ENCODE results near the gene OR51M1. TPM values are rescaled to one million over a fixed set of nuclear protein-coding genes. Genes with fewer than 3 reads are reported as not detected.

The OR51M1 gene
- total and polyA plus RNA-seq, 2 donors (not counting 3 experiments of a cell fraction or from before 2014, with no cell fraction given): not detected

- DNase-seq (ENCODE audit: low read depth, low spot score): no peak
- no peak within 1 kb of the TSS for H3K4me3 ChIP-seq (replicated peaks in 1 of 3; ENCODE audit: insufficient read depth in 1 of 3, low read depth in 1 of 3, low read length in 3 of 3)
- no peaks in the 10 kb centered on the region for H4K20me1 ChIP-seq (replicated peaks; ENCODE audit: control insufficient read depth, extremely low read depth, insufficient read depth, low read length)
- ChIA-PET CTCF (no interaction called here), POLR2A (no interaction called here)
- TF ChIP-seq POLR2A (IDR thresholded peaks at IDR 0.05; ENCODE audit: low read depth, low read length): no peak
- no peak for TF ChIP-seq FOS (IDR thresholded peaks at IDR 0.05; ENCODE audit: borderline replicate concordance, insufficient read depth, low read length)
- no peak for TF ChIP-seq JUN (IDR thresholded peaks at IDR 0.05; ENCODE audit: borderline replicate concordance, insufficient read depth, insufficient read length, low read depth)
- TF ChIP-seq, protein P1, sequence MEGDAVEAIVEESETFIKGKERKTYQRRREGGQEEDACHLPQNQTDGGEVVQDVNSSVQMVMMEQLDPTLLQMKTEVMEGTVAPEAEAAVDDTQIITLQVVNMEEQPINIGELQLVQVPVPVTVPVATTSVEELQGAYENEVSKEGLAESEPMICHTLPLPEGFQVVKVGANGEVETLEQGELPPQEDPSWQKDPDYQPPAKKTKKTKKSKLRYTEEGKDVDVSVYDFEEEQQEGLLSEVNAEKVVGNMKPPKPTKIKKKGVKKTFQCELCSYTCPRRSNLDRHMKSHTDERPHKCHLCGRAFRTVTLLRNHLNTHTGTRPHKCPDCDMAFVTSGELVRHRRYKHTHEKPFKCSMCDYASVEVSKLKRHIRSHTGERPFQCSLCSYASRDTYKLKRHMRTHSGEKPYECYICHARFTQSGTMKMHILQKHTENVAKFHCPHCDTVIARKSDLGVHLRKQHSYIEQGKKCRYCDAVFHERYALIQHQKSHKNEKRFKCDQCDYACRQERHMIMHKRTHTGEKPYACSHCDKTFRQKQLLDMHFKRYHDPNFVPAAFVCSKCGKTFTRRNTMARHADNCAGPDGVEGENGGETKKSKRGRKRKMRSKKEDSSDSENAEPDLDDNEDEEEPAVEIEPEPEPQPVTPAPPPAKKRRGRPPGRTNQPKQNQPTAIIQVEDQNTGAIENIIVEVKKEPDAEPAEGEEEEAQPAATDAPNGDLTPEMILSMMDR (IDR thresholded peaks at IDR 0.05; ENCODE audit: extremely low read depth in 1 of 2, insufficient read depth in 1 of 2, low read depth in 1 of 2, low read length in 2 of 2): no peak
- no peak for TF ChIP-seq MYC (IDR thresholded peaks at IDR 0.05; ENCODE audit: low read depth, low read length)
- TF ChIP-seq MAX (IDR thresholded peaks at IDR 0.05; ENCODE audit: insufficient read depth, insufficient read length): no peak
- TF ChIP-seq POLR2AphosphoS5 (IDR thresholded peaks at IDR 0.05; ENCODE audit: insufficient read depth, low read depth, low read length): no peak
- no peak for TF ChIP-seq GATA2 (IDR thresholded peaks at IDR 0.05; ENCODE audit: insufficient read depth, insufficient read length, low read depth, low read length)
- no peak for TF ChIP-seq EZH2 (IDR thresholded peaks at IDR 0.05; ENCODE audit: borderline replicate concordance, low read depth, low read length, severe bottlenecking)
- H3K27ac ChIP-seq (ENCODE audit: insufficient read depth, low read depth, low read length): no peak within 1 kb of the TSS
- H3K9ac ChIP-seq (replicated peaks; ENCODE audit: extremely low read depth, insufficient read depth, low read length): no peak within 1 kb of the TSS
- no TSS peak for BruUV-seq (replicated peaks)
- no peaks in the 10 kb centered on the region for H3K79me2 ChIP-seq (ENCODE audit: control insufficient read depth, insufficient read depth, low read length)
- H3K9me3 ChIP-seq (replicated peaks; ENCODE audit: control insufficient read depth, insufficient read depth, low read length): no peaks in the 10 kb centered on the region
- H3K4me2 ChIP-seq (ENCODE audit: insufficient read depth, low read length): no peak within 1 kb of the TSS
- intact Hi-C loops (cut with micrococcal nuclease) (no loop called here), dilution Hi-C loops (cut with MboI; ENCODE audit: extremely low pct_ligation_motif_present, low sequenced_read_pairs) (no loop called here)
- H3K9me1 ChIP-seq (replicated peaks; ENCODE audit: control insufficient read depth, extremely low read depth, insufficient read depth, low read length): no peaks in the 10 kb centered on the region
- H3K36me3 ChIP-seq (ENCODE audit: control insufficient read depth in 2 of 2, extremely low read depth in 1 of 2, insufficient read depth in 2 of 2, low read length in 2 of 2): no peaks in the 10 kb centered on the region
- no peaks in the 10 kb centered on the region for H3K4me1 ChIP-seq (ENCODE audit: control insufficient read depth, extremely low read depth, insufficient read depth, low read length)
- H3K27me3 ChIP-seq (ENCODE audit: control insufficient read depth in 2 of 2, insufficient read depth in 2 of 2, low read length in 2 of 2): no peaks in the 10 kb centered on the region
- no peak for FAIRE-seq
- no peak within 1 kb of the TSS for H2AFZ ChIP-seq (ENCODE audit: low read depth, low read length)
Observed at GRCh38 chr11:5441414-5441813, 57.8 kb downstream of the OR51M1 start, which contains the start of gene OR51I1. Gene OR51I1 (minus strand): TSS chr11:5441514. CDS start chr11:5441514, 0 bp downstream.

Small RNA genes lying within 50 kb of the gene (small RNA-seq; reads per million reads assigned to genes)
- gene AC104389.3 (ENCODE audit: insufficient read depth, insufficient read length, low read depth, low replicate concordance): not detected

Other genes with a start within 250 kb of the OR51M1 start
- not detected in 2 replicates for gene OR52A5, start 245.5 kb upstream of the OR51M1 start, total RNA-seq
- gene OR52A5, start 245.5 kb upstream of the OR51M1 start, polyA plus RNA-seq: not detected in 2 replicates
- not detected in 2 replicates for gene OR52A1, start 229.1 kb upstream of the OR51M1 start, total RNA-seq
- not detected in 2 replicates for gene OR52A1, start 229.1 kb upstream of the OR51M1 start, polyA plus RNA-seq
- not detected in 2 replicates for gene OR51V1, start 183.1 kb upstream of the OR51M1 start, total RNA-seq
- gene OR51V1, start 183.1 kb upstream of the OR51M1 start, polyA plus RNA-seq: not detected in 2 replicates
- not detected in 2 replicates for gene HBB, start 156.7 kb upstream of the OR51M1 start, total RNA-seq
- gene HBB, start 156.7 kb upstream of the OR51M1 start, polyA plus RNA-seq: not detected in 2 replicates
- not detected in 2 replicates for gene HBD, start 149.3 kb upstream of the OR51M1 start, total RNA-seq
- not detected in 2 replicates for gene HBD, start 149.3 kb upstream of the OR51M1 start, polyA plus RNA-seq
- gene HBG1, start 134.0 kb upstream of the OR51M1 start, total RNA-seq: not detected in 2 replicates
- 0.72 TPM in 1 of 2 replicates, not detected in the other for gene HBG1, start 134.0 kb upstream of the OR51M1 start, polyA plus RNA-seq
- gene HBG2, start 129.0 kb upstream of the OR51M1 start, total RNA-seq: not detected in 2 replicates
- gene HBG2, start 129.0 kb upstream of the OR51M1 start, polyA plus RNA-seq: 1.2 TPM in 1 of 2 replicates, not detected in the other
- gene HBE1, start 113.9 kb upstream of the OR51M1 start, total RNA-seq: not detected in 2 replicates
- gene HBE1, start 113.9 kb upstream of the OR51M1 start, polyA plus RNA-seq: 0.32 and 0.37 TPM in 2 replicates
- gene OR51B4, start 81.9 kb upstream of the OR51M1 start, total RNA-seq: not detected in 2 replicates
- 0.08 TPM in 1 of 2 replicates, not detected in the other for gene OR51B4, start 81.9 kb upstream of the OR51M1 start, polyA plus RNA-seq
- not detected in 2 replicates for gene OR51B2, start 59.5 kb upstream of the OR51M1 start, total RNA-seq
- not detected in 2 replicates for gene OR51B2, start 59.5 kb upstream of the OR51M1 start, polyA plus RNA-seq
- gene OR51B5, start 40.3 kb upstream of the OR51M1 start, total RNA-seq: not detected in 2 replicates
- 0.07 TPM in 1 of 2 replicates, not detected in the other for gene OR51B5, start 40.3 kb upstream of the OR51M1 start, polyA plus RNA-seq
- gene OR51B6, start 32.3 kb upstream of the OR51M1 start, total RNA-seq: not detected in 2 replicates
- not detected in 2 replicates for gene OR51B6, start 32.3 kb upstream of the OR51M1 start, polyA plus RNA-seq
- not detected in 2 replicates for gene OR51Q1, start 38.3 kb downstream of the OR51M1 start, total RNA-seq
- not detected in 2 replicates for gene OR51Q1, start 38.3 kb downstream of the OR51M1 start, polyA plus RNA-seq
- not detected in 2 replicates for gene OR51I1, start 57.7 kb downstream of the OR51M1 start, total RNA-seq
- 0.10 TPM in 1 of 2 replicates, not detected in the other for gene OR51I1, start 57.7 kb downstream of the OR51M1 start, polyA plus RNA-seq
- not detected in 2 replicates for gene OR51I2, start 65.5 kb downstream of the OR51M1 start, total RNA-seq
- not detected in 2 replicates for gene OR51I2, start 65.5 kb downstream of the OR51M1 start, polyA plus RNA-seq
- gene OR52D1, start 104.9 kb downstream of the OR51M1 start, total RNA-seq: not detected in 2 replicates
- not detected in 2 replicates for gene OR52D1, start 104.9 kb downstream of the OR51M1 start, polyA plus RNA-seq
- gene UBQLN3, start 126.1 kb downstream of the OR51M1 start, total RNA-seq: not detected in 2 replicates
- not detected in 2 replicates for gene UBQLN3, start 126.1 kb downstream of the OR51M1 start, polyA plus RNA-seq
- 0.28 and 0.33 TPM in 2 replicates for gene UBQLNL, start 132.9 kb downstream of the OR51M1 start, total RNA-seq
- gene UBQLNL, start 132.9 kb downstream of the OR51M1 start, polyA plus RNA-seq: 0.48 and 0.54 TPM in 2 replicates
- gene OR52H1, start 164.7 kb downstream of the OR51M1 start, total RNA-seq: not detected in 2 replicates
- 0.30 and 0.33 TPM in 2 replicates for gene OR52H1, start 164.7 kb downstream of the OR51M1 start, polyA plus RNA-seq
- gene OR52B6, start 197.1 kb downstream of the OR51M1 start, total RNA-seq: not detected in 2 replicates
- not detected in 2 replicates for gene OR52B6, start 197.1 kb downstream of the OR51M1 start, polyA plus RNA-seq
- gene TRIM6, start 212.8 kb downstream of the OR51M1 start, total RNA-seq: 4.8 and 5.6 TPM in 2 replicates
- gene TRIM6, start 212.8 kb downstream of the OR51M1 start, polyA plus RNA-seq: 3.3 and 3.9 TPM in 2 replicates
- 5.2 and 6.7 TPM in 2 replicates for gene TRIM34, start 241.2 kb downstream of the OR51M1 start, total RNA-seq
- gene TRIM34, start 241.2 kb downstream of the OR51M1 start, polyA plus RNA-seq: 14.6 and 15.2 TPM in 2 replicates

Measured in endothelial cell of umbilical vein (primary cell).